GF-D8 (cell line): ENCODE data around the gene ERH.

Experiments
- DNase-seq: peaks from one replicate; lab custom pipeline; 2025; lab: John Stamatoyannopoulos, UW

Gene ERH

DNA sequence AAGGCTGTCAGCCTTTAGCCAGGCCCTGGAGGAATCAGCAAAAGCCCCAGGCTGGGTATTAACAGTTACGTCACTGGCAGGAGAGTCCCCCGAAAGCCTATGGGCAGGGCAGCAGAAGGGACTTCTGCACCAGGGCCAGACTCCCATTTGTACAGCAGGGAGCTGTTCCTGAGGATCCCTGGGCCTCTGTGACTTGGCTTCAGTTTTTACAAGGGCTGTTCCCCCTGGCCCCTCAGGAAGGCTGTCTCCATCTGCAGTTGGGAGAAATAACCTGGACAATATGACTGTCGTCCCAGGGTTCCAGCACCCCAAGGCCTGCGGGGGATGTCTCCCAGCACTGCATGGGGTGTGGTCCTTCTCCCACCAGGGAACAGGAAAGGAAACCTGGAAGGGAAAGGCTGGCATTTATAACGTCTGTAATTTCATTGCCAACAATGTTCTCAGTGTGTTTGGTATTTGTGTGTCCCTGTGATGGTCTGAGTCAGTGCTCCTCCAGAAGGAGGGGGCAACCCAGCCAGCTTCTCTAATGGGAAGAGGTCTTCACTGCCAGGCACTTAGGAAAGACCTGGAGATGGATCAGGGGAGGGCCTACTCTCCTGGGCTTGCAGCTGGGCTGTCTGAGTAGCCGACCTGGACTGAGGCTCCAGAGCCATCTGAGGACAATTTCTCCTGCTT is 42.4 kb downstream of the ERH start:
- DNase-seq = no peak

GRCh38 chr14:69355154-69355597 is 42.9 kb downstream of the ERH start:
- no peak for DNase-seq

DNA sequence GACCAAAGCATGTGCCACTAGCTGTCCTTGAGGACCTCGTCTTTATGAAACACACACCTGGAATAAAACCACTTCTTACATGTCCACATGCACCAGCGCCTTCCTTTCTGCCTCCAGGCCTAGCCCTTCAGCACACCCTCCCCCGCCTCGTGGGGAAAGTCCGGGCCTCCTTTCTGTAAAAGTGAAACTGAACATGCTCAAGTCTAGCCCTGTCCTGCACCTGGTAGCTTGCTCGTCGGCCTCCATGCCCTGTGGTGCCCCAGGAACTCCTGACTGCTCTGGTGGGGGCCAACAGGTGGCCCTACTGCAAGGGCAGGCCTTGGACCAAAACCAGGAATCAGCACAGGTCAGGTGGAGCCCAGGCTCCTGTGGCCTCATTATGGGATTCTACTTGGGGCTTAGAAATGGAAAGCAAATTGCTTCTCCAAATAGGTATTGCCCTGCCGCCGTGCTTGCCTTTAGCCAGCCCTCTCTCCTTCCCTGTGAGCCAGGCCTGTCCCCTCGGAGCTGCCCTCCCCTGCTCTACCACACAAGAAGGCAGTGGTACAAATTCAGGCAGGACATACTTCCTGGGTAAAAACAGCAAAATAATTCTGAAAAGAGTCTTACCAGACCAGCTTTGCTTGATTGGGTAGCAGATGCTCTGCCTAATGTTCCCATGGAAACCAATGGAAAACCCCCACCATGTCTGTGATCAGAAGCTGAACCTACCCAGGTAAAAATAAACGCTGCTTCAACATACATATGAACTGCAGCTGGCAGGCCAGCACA is 43.5 kb downstream of the ERH start:
- DNase-seq = no peak

- DNase-seq = no peak
Measured at GRCh38 chr14:69353168-69353567, 44.9 kb downstream of the ERH start.

DNA sequence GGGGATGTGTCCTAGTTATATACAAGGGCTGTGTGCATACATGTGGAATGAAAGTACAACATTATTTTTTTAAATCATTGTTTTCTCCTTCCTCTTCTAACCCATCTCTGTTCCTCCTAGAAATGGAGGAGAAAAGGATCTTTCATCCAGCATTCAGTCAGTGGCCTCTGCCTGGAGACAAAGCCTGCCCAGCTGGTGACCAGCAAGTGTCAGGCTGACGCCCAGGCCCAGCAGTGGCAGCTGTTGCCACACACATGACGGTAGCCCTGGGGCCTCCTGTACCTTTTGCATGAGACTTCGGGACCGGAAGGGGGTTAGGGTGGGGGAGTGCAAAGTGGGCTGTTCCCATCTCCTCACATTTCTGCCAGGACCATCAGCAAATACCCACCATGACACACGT is 46.2 kb downstream of the ERH start:
- no peak for DNase-seq

DNA sequence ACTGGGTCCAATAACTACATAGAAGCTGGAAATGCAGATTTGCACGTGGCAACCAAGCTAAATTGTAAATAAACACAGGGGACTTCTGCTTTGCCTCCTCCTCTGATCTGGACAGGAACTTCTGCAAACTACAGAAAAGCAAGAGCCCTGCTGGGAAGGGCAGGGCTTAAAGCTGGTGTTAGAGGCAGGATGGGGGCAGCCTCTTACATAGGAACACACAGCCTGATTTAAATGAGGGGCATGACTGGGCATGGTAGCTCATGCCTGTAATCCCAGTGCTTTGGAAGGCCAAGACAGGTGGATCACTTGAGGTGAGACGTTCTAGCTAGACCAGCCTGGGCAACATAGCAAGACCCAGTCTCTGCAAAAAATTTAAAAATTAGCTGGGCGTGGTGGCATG is 46.7 kb downstream of the ERH start:
- peak; percentile 5 for DNase-seq

DNA sequence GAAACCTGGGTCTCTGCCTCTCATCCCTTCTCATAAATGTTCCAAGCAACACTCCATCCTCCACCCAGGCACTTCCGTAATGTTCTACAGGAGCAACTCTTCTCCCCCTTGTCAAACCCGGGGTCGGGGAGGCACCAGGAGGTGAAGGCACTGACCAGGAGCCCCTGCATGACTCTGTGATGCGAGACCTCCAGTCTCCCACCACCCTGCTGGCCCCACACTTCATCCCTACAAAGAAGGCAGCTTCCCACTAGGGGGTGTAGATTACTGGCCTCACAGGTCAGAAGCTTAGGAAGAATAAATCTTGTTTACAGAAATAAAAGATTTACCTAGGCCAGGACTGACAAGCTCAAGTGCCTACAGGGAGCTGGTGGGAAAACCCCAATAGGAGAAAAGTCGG is 47.2 kb downstream of the ERH start:
- no peak for DNase-seq

- no peak for DNase-seq
Measured at GRCh38 chr14:69349091-69349777, 48.9 kb downstream of the ERH start.

- no peak for DNase-seq
Measured at GRCh38 chr14:69346710-69347109, 51.4 kb downstream of the ERH start.

- DNase-seq = no peak
Measured at GRCh38 chr14:69345402-69345801, 52.7 kb downstream of the ERH start.

- no peak for DNase-seq
Measured at GRCh38 chr14:69344171-69344570, 53.9 kb downstream of the ERH start.

- no peak for DNase-seq
Measured at GRCh38 chr14:69342928-69343525, 55.1 kb downstream of the ERH start.

DNA sequence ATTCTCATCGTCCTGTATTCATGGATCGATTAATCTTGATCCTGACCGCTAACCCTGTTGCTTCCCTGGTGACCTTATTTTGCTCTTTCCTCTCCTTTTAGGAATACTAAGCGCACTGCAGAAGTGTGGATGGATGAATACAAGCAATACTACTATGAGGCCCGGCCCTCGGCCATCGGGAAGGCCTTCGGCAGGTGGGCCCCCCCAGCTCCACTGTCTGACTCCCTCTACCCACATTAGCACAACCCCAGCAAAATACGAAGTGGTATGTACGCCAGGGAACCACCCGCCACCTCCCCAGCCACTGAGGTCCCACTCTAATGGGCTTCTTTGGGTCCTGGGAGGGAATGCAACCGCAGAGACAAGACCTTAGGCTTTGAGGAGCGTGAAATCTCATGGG is 58.7 kb downstream of the ERH start:
- DNase-seq = no peak

DNA sequence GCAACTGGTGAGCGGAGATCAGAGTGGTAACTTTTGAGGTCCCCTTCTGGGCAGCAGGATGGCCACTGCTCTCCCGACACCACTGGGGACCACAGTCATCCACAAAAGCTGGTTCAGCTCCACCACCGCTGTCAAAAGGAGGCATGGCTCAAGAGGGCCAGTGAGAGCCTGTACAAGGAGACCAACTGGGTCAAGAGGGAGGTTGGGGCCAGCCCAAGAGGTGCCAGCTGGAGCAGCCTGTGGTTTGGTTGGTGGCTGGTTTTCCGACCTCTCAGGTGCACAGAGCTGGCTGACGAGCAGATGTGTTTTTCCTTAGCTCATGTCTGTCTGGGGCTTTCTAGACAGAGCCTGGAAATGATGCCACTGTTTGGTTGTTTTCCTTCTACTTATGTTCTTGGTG is 60.1 kb downstream of the ERH start:
- DNase-seq = no peak

DNA sequence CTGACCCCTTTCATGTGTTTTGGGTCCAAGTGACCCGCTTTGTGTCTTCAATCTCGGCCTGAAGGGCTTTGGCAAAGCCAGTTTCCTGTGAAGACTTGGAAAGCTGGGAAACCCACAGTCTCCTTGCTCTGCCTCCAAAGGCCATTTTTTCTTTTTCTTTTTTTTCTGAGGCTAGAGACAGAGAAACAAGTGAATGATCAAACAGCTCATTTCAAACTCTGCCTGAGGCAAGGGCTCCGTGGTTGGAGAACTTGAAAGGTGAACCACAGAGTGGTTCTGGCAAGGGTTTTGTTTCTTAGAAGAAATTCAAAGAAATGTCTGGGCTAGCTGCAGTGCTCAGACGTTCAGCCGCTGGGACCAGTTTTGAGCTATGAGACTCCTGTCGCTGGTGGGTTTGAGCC is 62.7 kb downstream of the ERH start:
- DNase-seq = no peak

- DNase-seq = no peak
Measured at GRCh38 chr14:69334576-69334975, 63.5 kb downstream of the ERH start.

- no peak for DNase-seq
Measured at GRCh38 chr14:69333791-69334337, 64.2 kb downstream of the ERH start.

DNA sequence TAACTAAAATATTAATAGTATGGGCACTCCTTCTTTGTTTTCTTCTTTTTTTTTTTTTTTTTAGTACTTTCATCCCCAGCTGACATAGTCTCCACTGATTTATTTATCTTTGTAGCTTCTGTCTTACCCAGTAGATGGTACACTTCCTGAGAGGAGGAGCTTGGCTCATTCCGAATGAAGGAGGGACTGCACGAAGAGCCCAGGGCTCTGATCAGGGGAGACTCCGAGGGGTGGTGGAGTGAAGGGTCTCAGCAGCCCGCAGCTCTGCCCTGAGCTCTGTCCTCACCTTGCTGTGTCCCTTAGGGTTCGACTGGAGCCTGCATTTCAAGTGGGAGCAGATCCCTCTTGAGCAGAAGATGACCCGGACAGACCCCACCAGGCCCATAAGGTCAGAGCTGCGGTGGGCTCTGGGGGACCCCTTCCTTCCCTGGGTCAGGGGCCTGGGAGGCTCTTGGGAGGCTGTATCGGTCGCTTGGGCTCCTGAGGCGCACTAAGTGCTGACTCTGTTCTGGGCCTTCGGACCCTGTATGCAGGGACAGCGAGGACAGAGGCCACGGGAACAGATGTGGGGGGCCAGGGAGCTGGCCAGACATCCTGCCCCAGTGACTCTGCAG is 65.2 kb downstream of the ERH start:
- DNase-seq = no peak

DNA sequence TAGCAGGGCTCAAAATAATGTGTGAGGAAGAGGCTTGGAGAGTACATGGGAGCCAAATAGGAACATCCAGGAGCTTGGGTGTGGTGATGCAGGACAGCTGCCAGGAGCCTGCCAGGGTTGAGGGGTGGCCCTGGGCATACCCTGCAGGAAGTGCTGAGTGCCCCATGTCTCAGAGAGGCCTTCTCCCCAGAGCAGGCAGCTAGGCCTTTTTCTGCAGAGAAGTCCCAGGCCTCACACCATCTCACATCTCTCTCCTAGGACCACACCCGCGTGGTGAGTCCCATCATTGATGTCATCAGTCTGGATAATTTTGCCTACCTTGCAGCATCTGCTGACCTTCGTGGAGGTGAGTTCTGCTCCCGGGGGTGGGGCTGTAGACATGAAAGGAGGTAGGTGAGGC is 66.9 kb downstream of the ERH start:
- no peak for DNase-seq
